Measurements from ENCODE around the gene MORN4. TPM values are rescaled to one million over a fixed set of nuclear protein-coding genes. Genes with fewer than 3 reads are reported as not detected.
A peak's percentile ranks its signal among the peaks of the same experiment; 100 is the strongest.

MORN4 gene
- total and polyA plus RNA-seq, 9 of the 15 experiments (the other 6 are each of a cell fraction or from before 2014, with no cell fraction given) = 8.3 to 23.9 (median 11.7) TPM

DNA sequence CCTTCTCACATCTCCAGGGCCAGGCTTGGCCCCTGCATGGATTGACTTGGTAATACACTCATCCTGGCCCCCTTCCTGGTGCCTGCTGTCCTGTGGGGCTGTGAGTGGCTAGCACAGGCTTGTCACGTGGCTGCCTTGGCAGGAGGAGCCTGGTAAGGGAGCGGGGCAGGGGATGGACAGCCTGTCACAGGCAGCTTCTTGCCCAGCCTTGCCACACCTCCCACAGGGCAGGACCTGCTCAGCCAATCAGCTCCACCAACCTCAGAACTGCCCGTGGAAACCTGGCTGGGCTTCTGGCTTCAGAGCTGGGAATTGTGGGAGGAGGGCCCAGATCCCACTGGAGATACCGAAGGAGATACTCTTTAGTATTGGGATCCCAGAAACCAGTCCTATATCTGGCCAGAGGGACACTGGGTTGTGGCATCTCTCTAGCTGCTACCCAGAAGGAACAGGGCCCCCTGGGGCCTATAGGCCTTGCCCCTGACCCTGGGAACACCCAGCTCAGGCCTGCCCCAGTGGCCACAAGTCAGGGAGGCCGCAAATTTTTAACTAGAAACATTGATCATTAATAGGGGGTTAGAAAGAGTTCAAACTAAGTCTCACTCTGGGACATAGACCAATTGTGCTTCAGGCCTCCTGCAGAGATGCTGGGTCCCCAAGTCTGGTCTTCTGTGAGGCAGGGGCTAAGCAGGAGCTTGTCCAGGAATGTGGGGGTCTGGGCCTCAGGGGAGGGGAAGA lies 49.1 kb downstream of the MORN4 start, which contains the start of gene HOGA1 (continued):
- TF ChIP-seq ADNP (tag; IDR thresholded peaks at IDR 0.05) (no peak), ZFPM2 (CRISPR knock-in tag; IDR thresholded peaks at IDR 0.05) (no peak)
- TF ChIP-seq, protein P1, sequence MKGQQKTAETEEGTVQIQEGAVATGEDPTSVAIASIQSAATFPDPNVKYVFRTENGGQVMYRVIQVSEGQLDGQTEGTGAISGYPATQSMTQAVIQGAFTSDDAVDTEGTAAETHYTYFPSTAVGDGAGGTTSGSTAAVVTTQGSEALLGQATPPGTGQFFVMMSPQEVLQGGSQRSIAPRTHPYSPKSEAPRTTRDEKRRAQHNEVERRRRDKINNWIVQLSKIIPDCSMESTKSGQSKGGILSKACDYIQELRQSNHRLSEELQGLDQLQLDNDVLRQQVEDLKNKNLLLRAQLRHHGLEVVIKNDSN (CRISPR knock-in tag; IDR thresholded peaks at IDR 0.05) = peak; percentile 33; the same call in 1 of the 2 replicates

DNA sequence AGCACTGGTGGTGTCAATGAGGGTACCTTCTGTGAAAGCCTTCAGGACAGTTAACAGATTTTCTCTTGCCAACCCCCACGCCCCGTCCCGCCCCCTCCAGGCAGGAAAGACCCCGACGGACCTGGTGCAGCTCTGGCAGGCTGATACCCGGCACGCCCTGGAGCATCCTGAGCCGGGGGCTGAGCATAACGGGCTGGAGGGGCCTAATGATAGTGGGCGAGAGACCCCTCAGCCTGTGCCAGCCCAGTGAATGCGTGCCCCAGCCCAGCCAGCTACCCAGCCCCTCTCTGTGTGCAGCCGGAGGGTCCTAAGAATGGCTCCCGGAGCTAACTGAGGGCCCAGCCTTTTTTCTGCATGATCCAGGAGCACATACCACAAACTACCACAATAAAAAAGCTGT lies 49.8 kb downstream of the MORN4 start:
- H2AFZ ChIP-seq (ENCODE audit: low read depth, low read length) = no peak overlapping the region

More for the DNA sequence above, 49.8 kb downstream of the MORN4 start:
- WGBS (ENCODE audit: insufficient coverage, low coverage, missing lambda C conversion rate) = 34% methylated on average over 9 of the region's 13 CpGs
- ATAC-seq (no peak), FAIRE-seq (no peak), DNase-seq (ENCODE audit: extremely low read depth in 1 of 4, low spot score in 3 of 4) (no peak)
- Histone ChIP-seq H3K27ac (ENCODE audit: extremely low read depth, low read depth, low read length) (no peak overlapping the region), H3K9ac (ENCODE audit: insufficient read depth in 1 of 2, low read depth in 2 of 2, low read length in 2 of 2) (no peak overlapping the region), H3K4me2 (ENCODE audit: insufficient read depth, low read length) (no peak overlapping the region), H3K9me1 (ENCODE audit: control insufficient read depth, insufficient read depth, low read length) (no peaks in the 10 kb centered on the region), H3K27me3 (ENCODE audit: control insufficient read depth in 2 of 2, insufficient read depth in 2 of 2, low read length in 2 of 2) (no peaks in the 10 kb centered on the region), H3K79me2 (ENCODE audit: control insufficient read depth, insufficient read depth, low read length) (no peaks in the 10 kb centered on the region), H3K9me3 (replicated peaks; ENCODE audit: control insufficient read depth, insufficient read depth, low read depth, low read length) (no peaks in the 10 kb centered on the region), H3K36me3 (ENCODE audit: control insufficient read depth, insufficient read depth, low read length) (no peaks in the 10 kb centered on the region), H3K4me1 (replicated peaks in 1 of 2; ENCODE audit: control insufficient read depth in 2 of 2, insufficient read depth in 2 of 2, low read length in 2 of 2) (peaks cover 0 to 4% of the 10 kb centered on the region in 2 experiments; a peak in 3 of 5 replicates), H3K4me3 (no peak overlapping the region), H4K20me1 (replicated peaks; ENCODE audit: control insufficient read depth, insufficient read depth, low read length) (no peaks in the 10 kb centered on the region)
- in situ Hi-C loops (cut with MboI) = no loop called here
- no TSS peak for BruUV-seq (replicated peaks)
- no peak for TF ChIP-seq ZNF436 (CRISPR knock-in tag; IDR thresholded peaks at IDR 0.05)
- POLR2A ChIA-PET = no interaction called here
- intact Hi-C loops (cut with micrococcal nuclease) = no loop called here
- CTCF ChIA-PET (ENCODE audit: low intra/inter-chr PET ratio) = no interaction called here
